Lung microvascular endothelial cell (primary cell): ENCODE data around the gene HDDC3. TPM values are rescaled to one million over a fixed set of nuclear protein-coding genes. Genes with fewer than 3 reads are reported as not detected.
A peak's percentile ranks its signal among the peaks of the same experiment; 100 is the strongest.
"Not testable (repeated sequence)": the region's sequence is repeated elsewhere in the genome, so short reads cannot be mapped to it uniquely, and the experiment has no call there.

Source experiments
- DNase-seq, 2 donors: peaks; one replicate each; pipeline versions ENCODE4 v3.0.0 to v3.0.0-alpha.2; 2010; ENCODE audit warnings: low read depth in 2 of 2
- total RNA-seq: library from RNA; depleted of rRNA; stranded (reverse); fragments of >200 nt; gene quantifications from 2 replicates; pipeline ENCODE4 v1.2.1, GENCODE V29; 2014

Gene HDDC3
- total RNA-seq, 1 donor from 2014 or later: 8.1 TPM

- no peak for DNase-seq
These were observed 21.7 kb downstream of the HDDC3 start for GRCh38 chr15:90910441-90911301.

GRCh38 chr15:90909976-90910375, 22.4 kb downstream of the HDDC3 start:
- DNase-seq: no peak

- not testable (repeated sequence) for DNase-seq
These were observed 22.9 kb downstream of the HDDC3 start for GRCh38 chr15:90909449-90909848.

- no peak for DNase-seq
These were observed 24.4 kb downstream of the HDDC3 start for GRCh38 chr15:90907838-90908507.

GRCh38 chr15:90907051-90907660, 25.2 kb downstream of the HDDC3 start:
- no peak for DNase-seq

GRCh38 chr15:90906181-90906849, 26.0 kb downstream of the HDDC3 start:
- DNase-seq: no peak

- DNase-seq: no peak
These were observed 26.8 kb downstream of the HDDC3 start for GRCh38 chr15:90905306-90906180.

- no peak for DNase-seq
These were observed 27.6 kb downstream of the HDDC3 start for GRCh38 chr15:90904746-90905145.

GRCh38 chr15:90903733-90904536, 28.4 kb downstream of the HDDC3 start:
- no peak for DNase-seq

GRCh38 chr15:90902840-90903732, 29.3 kb downstream of the HDDC3 start, which contains the start of gene MAN2A2:
TSS of gene MAN2A2 (plus strand) at chr15:90903302. CDS start at chr15:90904208, 906 bp downstream.
- peak; percentile 42 to 48 for DNase-seq

GRCh38 chr15:90902040-90902839, 30.1 kb downstream of the HDDC3 start:
- peak; percentile 82 to 83 for DNase-seq

- DNase-seq: peak in 1 of 2 donors; percentile 9
These were observed 30.9 kb downstream of the HDDC3 start for GRCh38 chr15:90901175-90902039.

GRCh38 chr15:90897131-90897655, 35.2 kb downstream of the HDDC3 start:
- DNase-seq: not testable (repeated sequence)

GRCh38 chr15:90895571-90896117, 36.7 kb downstream of the HDDC3 start:
- peak; percentile 46 to 83 for DNase-seq

- DNase-seq: no peak
These were observed 38.9 kb downstream of the HDDC3 start for GRCh38 chr15:90893175-90894090.
